Endothelial cell of umbilical vein (primary cell): ENCODE measurements around the gene NXPE3. TPM values are rescaled to one million over a fixed set of nuclear protein-coding genes. Genes with fewer than 3 reads are reported as not detected.

Experiments used
- BruUV-seq: library from RNA; stranded (reverse); fragments of 400-500 nt; replicated peaks from 2 replicates; lab custom pipeline; 2021; lab: Mats Ljungman, UMichigan
- CTCF ChIA-PET: fragments of 300-600, 350-600 bp; sonication (Branson Sonifier 250); formaldehyde crosslinking; loops from one replicate; lab custom pipeline; 2021; ENCODE audit warnings: antibody characterized with exemption, inconsistent platforms; lab: Charles Lee
- POLR2A ChIA-PET: fragments of 300-600, 350-600 bp; sonication (Branson Sonifier 250); formaldehyde crosslinking; loops from one replicate; lab custom pipeline; 2021; ENCODE audit warnings: antibody characterized with exemption, inconsistent platforms; lab: Charles Lee
- DNase-seq: peaks from one replicate; pipeline ENCODE4 v3.0.0-alpha.2; 2011; ENCODE audit warnings: low read depth, low spot score
- FAIRE-seq: peaks from 2 replicates; lab custom pipeline; 2011; peaks lifted over from hg19 to GRCh38; lab: Jason Lieb, UNC
- H2AFZ ChIP-seq: 2 replicates; pipeline ENCODE4 v1.6.0; 2012; ENCODE audit warnings: low read depth, low read length, control low read depth, inconsistent platforms
- H3K27ac ChIP-seq: 2 replicates; pipeline ENCODE4 v1.5.1; 2011; ENCODE audit warnings: low read depth, mild to moderate bottlenecking, control low read depth, low read length, moderate library complexity; ENCODE audit not compliant: insufficient read depth
- H3K27me3 ChIP-seq, 2 experiments: 2 replicates each; pipeline versions ENCODE4 v1.6.0 to v1.6.1; 2011; ENCODE audit warnings: low read length in 2 of 2, mixed read lengths in 1 of 2; ENCODE audit not compliant: control insufficient read depth in 2 of 2, insufficient read depth in 2 of 2
- H3K36me3 ChIP-seq, 2 experiments: 2 replicates in 1 of 2; 3 replicates in 1 of 2; pipeline ENCODE4 v1.5.1; 2011; ENCODE audit warnings: low read length in 2 of 2, mild to moderate bottlenecking in 1 of 2, moderate library complexity in 1 of 2; ENCODE audit not compliant: control insufficient read depth in 2 of 2, insufficient read depth in 2 of 2; ENCODE audit errors: extremely low read depth in 1 of 2
- H3K4me1 ChIP-seq: 3 replicates; pipeline ENCODE4 v1.5.1; 2011; ENCODE audit warnings: mild to moderate bottlenecking, low read length; ENCODE audit not compliant: control insufficient read depth, insufficient read depth; ENCODE audit errors: extremely low read depth
- H3K4me2 ChIP-seq: 2 replicates; pipeline ENCODE4 v1.6.1; 2011; ENCODE audit warnings: low read length, control low read depth, mixed read lengths; ENCODE audit not compliant: insufficient read depth
- H3K4me3 ChIP-seq, 3 experiments: fragments of 200-600 bp in 1 of 3; sonication (generic), shearing (Covaris generic) in 1 of 3; replicated peaks in 1 of 3; 2 replicates each; pipeline ENCODE4 v1.5.1; 2011 to 2016; ENCODE audit warnings: control low read depth in 3 of 3, low read length in 3 of 3, mild to moderate bottlenecking in 2 of 3, inconsistent platforms in 1 of 3, low read depth in 1 of 3, moderate library complexity in 1 of 3; ENCODE audit not compliant: insufficient read depth in 1 of 3
- H3K79me2 ChIP-seq: 2 replicates; pipeline ENCODE4 v1.6.0; 2012; ENCODE audit warnings: low read length, inconsistent platforms; ENCODE audit not compliant: control insufficient read depth, insufficient read depth
- H3K9ac ChIP-seq: replicated peaks from 2 replicates; pipeline ENCODE3; 2011; ENCODE audit warnings: low read length, control low read depth; ENCODE audit not compliant: insufficient read depth; ENCODE audit errors: extremely low read depth
- H3K9me1 ChIP-seq: replicated peaks from 3 replicates; pipeline ENCODE4 v1.6.0; 2011; ENCODE audit warnings: mild to moderate bottlenecking, low read length; ENCODE audit not compliant: control insufficient read depth, insufficient read depth; ENCODE audit errors: extremely low read depth
- H3K9me3 ChIP-seq: replicated peaks from 2 replicates; pipeline ENCODE4 v1.5.1; 2012; ENCODE audit warnings: low read length, inconsistent platforms; ENCODE audit not compliant: control insufficient read depth, insufficient read depth
- H4K20me1 ChIP-seq: replicated peaks from 2 replicates; pipeline ENCODE3; 2011; ENCODE audit warnings: mild to moderate bottlenecking, low read length; ENCODE audit not compliant: control insufficient read depth, insufficient read depth; ENCODE audit errors: extremely low read depth
- CTCF ChIP-seq, 2 donors: IDR thresholded peaks; 1 replicate in 1 of 2; 2 replicates in 1 of 2; pipeline ENCODE4 v1.5.1; 2011; ENCODE audit warnings: low read length in 2 of 2, mild to moderate bottlenecking in 2 of 2, moderate library complexity in 2 of 2, control low read depth in 1 of 2, inconsistent platforms in 1 of 2, low read depth in 1 of 2; ENCODE audit not compliant: insufficient read depth in 1 of 2; ENCODE audit errors: extremely low read depth in 1 of 2
- EZH2 ChIP-seq: IDR thresholded peaks from 2 replicates; pipeline ENCODE4 v1.6.1; 2012; ENCODE audit warnings: borderline replicate concordance, low read depth, mild to moderate bottlenecking, moderate library complexity, low read length, inconsistent platforms; ENCODE audit not compliant: severe bottlenecking
- FOS ChIP-seq: IDR thresholded peaks from 2 replicates; pipeline ENCODE4 v1.6.1; 2011; ENCODE audit warnings: mild to moderate bottlenecking, low read length, moderate library complexity, borderline replicate concordance; ENCODE audit not compliant: insufficient read depth
- GATA2 ChIP-seq: IDR thresholded peaks from 2 replicates; pipeline ENCODE4 v1.7.0; 2011; ENCODE audit warnings: low read depth, mild to moderate bottlenecking, moderate library complexity, mixed read lengths, low read length; ENCODE audit not compliant: insufficient read length, insufficient read depth
- JUN ChIP-seq: IDR thresholded peaks from 2 replicates; pipeline ENCODE4 v1.6.1; 2011; ENCODE audit warnings: borderline replicate concordance, low read depth; ENCODE audit not compliant: insufficient read length, insufficient read depth
- MAX ChIP-seq: IDR thresholded peaks from 2 replicates; pipeline ENCODE4 v1.6.1; 2011; ENCODE audit not compliant: insufficient read depth, insufficient read length
- MYC ChIP-seq: IDR thresholded peaks from one replicate; pipeline ENCODE4 v1.6.1; 2011; ENCODE audit warnings: mild to moderate bottlenecking, low read depth, low read length
- POLR2A ChIP-seq: IDR thresholded peaks from 2 replicates; pipeline ENCODE4 v1.6.1; 2012; ENCODE audit warnings: low read depth, mild to moderate bottlenecking, control low read depth, low read length
- POLR2AphosphoS5 ChIP-seq: IDR thresholded peaks from 2 replicates; pipeline ENCODE4 v1.6.1; 2012; ENCODE audit warnings: low read depth, mild to moderate bottlenecking, control low read depth, low read length, moderate library complexity; ENCODE audit not compliant: insufficient read depth
- dilution Hi-C: fragments of 300-500 bp; cut with MboI; formaldehyde crosslinking; loops from one replicate; pipeline ENCODE4 v1.15.0; 2019; ENCODE audit warnings: low sequenced_read_pairs; ENCODE audit not compliant: extremely low pct_ligation_motif_present
- intact Hi-C: fragments of 100-400 bp; cut with micrococcal nuclease; formaldehyde crosslinking; loops from one replicate; pipeline ENCODE4 v1.10.0; 2022
- polyA plus RNA-seq, 4 experiments: library from polyadenylated mRNA; depleted of rRNA in 3 of 4; stranded (reverse) in 3 of 4; unstranded in 1 of 4; fragments of >200 nt; gene quantifications; 2 replicates each; pipeline versions ENCODE4 v1.2.1 to v1.2.3, GENCODE V29; 2011 to 2012; ENCODE audit warnings: missing spikeins in 1 of 4
- total RNA-seq: library from RNA; stranded (reverse); gene quantifications from 2 replicates; pipeline ENCODE4 v1.2.3, GENCODE V29; 2021

NXPE3 gene
- total and polyA plus RNA-seq, 2 donors (not counting 3 experiments of a cell fraction or from before 2014, with no cell fraction given) = 13.7 to 20.3 TPM

GRCh38 chr3:101846709-101847108 is 67.7 kb downstream of the NXPE3 start:
- no peaks in the 10 kb centered on the region for H3K9me1 ChIP-seq
- CTCF ChIA-PET = interaction anchor here (0.9 kb wide), 1 partner anchor 19 kb away, joined by 3 read pairs; no protein-coding TSS in a partner anchor
- intact Hi-C loops = no loop called here

More at GRCh38 chr3:101846709-101847108, 67.7 kb downstream of the NXPE3 start:
- Histone ChIP-seq H3K9me3 (no peaks in the 10 kb centered on the region), H3K79me2 (peaks cover 24% of the 10 kb centered on the region), H2AFZ (no peak overlapping the region), H3K9ac (no peak overlapping the region), H3K4me2 (no peak overlapping the region), H3K4me1 (peaks cover 9% of the 10 kb centered on the region), H3K27ac (no peak overlapping the region), H3K27me3 (no peaks in the 10 kb centered on the region), H4K20me1 (no peaks in the 10 kb centered on the region), H3K36me3 (no peaks in the 10 kb centered on the region), H3K4me3 (no peak overlapping the region)
- dilution Hi-C loops = no loop called here
- DNase-seq (no peak), FAIRE-seq (no peak)
- no peak for TF ChIP-seq MAX
- no peak for TF ChIP-seq MYC
- no peak for TF ChIP-seq CTCF (IDR thresholded peaks at IDR 0.05; ENCODE audit: extremely low read depth in 1 of 2, insufficient read depth in 1 of 2, low read depth in 1 of 2, low read length in 2 of 2)
- TF ChIP-seq EZH2 = no peak
- no peak for TF ChIP-seq GATA2
- no peak for TF ChIP-seq FOS
- TF ChIP-seq POLR2AphosphoS5 = no peak
- TF ChIP-seq POLR2A = no peak
- TF ChIP-seq JUN = no peak
- POLR2A ChIA-PET = no interaction called here
- BruUV-seq = no TSS peak
